Hippocampal formation (tissue), 2 donors: ENCODE data around the gene EEF2K.
A peak's percentile ranks its signal among the peaks of the same experiment; 100 is the strongest.
"Not testable (repeated sequence)": the region's sequence is repeated elsewhere in the genome, so short reads cannot be mapped to it uniquely, and the experiment has no call there.

Experiments
- DNase-seq, 2 donors: peaks; one replicate each; lab custom pipeline; 2025; lab: John Stamatoyannopoulos, UW

Gene EEF2K

DNA sequence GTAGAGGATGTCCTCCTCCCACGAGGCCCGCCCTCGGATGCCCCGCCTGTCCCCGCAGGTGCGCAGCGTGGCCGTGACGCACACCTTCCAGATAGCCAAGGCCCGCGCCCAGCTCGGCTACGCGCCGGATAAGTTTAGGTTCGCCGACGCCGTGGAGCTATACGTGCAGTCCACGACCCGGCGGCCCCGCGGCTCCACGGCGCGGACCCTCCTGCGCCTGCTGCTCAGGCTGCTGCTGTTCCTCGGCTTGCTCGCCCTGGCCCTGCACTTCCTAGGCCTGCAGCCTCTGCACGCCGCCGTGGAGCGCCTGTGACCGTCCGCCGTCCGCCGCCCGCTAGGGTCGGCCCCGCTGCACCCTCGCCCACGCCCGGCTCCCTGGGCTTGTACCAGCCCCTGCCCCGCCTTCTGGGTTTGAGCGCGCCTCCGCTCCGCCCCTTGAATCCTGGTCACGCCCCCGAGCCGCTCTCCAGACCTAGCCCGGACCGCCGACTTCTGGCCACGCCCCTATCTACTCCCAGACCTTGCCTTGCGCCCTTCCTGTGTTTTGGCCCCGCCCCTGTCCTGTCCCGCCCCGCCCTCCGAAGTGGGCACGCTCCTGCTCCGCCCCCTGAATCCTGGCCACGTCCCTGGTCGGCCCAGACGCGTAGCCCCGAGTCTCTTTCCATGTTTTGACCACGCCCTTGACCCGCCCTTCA, 15.8 kb upstream of the EEF2K start:
- peak in 1 of 2 donors; percentile 100 for DNase-seq

DNA sequence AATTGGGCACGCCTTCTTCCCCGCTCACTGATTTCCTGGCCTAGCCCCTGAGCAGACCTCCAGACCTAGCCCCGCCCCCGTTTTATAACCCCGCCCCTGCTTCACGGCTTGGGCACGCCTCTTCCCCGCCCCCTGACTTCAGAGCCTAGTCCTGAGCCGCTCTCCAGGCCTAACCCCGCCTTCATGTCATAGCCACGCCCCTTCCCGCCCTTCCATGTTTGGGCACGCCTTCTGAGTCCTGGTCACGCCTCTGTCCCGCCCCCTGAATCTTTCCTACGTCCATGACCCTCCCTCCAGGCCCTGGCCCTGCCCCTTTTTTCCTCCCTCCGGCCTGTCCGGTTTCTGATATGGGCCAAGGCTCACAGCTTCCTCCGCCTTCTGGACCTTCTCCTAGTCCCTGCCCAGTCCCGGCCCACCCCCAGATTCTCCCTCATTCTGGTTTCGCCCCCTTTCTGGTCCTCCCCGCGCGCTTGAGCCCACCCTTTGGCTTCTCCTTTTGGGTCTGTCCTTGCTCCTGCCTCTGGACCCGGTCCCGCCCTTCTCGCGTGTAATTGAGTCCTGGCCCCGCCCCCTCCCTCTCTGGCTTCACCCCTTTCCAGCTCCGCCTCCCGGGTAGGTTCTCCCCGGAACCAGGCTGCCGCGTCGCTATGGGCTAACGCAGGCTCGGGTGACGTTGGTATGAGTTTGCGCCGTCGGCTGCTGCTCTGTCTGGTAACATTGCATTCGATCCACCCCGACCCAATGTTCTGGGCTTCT, 15.1 kb upstream of the EEF2K start:
- peak; percentile 100 for DNase-seq

DNA sequence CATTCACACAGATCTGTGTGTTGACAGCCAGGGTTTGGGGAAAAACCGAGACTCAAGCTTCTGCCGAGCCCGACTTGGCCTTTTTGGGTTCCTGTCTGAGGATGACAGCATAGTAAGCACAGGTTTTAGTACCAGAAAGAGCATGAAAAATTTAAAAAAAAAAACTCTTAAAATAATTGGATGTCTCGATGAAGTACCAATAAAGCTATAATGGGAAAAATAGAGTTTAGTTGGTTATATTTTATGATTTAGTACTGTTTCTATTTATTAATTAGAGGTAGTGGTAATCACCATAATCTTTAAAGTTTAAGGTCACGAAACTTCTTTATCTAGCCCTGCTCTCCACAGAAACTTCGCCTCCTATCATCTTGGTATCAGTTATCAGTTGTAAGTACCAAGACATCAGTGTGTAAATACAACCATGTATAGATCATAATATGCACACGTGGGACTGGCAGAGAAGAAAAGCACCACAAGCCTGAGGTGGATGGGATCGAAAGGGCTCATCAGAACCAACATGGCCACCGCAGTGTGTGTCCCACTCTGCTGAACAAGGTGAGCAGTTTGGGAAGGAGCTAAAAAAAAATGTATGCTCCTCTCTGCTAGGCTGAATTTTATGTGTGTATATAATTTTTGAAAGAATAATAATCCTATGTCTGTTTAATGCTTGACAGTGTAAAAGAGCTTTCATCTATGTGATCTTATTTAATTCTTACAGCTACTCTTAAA, 14.4 kb upstream of the EEF2K start:
- peak; percentile 14 to 63 for DNase-seq

DNA sequence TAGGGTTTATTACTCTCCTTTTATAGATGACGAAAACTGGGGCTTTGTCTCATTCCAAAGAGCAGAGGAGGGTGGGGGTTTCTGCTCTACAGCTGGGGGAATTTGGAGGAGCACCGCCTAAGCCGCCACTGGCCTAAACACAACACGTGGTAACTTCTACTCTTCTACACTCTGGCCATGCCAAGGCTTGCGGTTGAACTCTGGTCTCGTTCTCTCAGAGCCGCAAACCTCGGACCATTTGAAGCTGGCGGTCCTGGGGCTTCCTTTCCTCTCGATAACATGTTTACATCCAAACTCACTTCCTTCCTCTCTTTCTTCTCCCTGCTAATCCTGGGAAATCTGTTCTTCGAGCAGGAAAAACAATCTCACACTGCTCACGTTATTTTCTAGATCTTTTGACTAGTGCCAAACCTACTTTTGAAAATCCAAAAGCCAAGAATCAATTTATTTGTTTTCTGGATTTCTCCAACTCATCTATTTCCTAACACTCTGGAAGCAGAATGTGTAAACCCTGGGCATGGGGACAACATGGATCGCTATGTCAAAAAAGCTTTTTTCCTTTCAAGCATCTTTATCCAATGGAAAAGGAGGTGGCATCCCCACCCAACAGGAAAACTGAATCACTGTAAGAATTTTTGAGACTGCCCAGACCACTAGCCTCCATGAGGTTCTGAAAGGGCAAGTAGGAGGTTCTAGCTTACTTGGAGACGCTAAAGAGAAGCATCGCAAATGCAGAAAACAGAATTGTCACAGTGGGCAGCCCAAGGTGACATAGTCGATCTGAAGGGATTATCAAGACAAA, 13.6 kb upstream of the EEF2K start:
- peak; percentile 30 to 42 for DNase-seq

DNA sequence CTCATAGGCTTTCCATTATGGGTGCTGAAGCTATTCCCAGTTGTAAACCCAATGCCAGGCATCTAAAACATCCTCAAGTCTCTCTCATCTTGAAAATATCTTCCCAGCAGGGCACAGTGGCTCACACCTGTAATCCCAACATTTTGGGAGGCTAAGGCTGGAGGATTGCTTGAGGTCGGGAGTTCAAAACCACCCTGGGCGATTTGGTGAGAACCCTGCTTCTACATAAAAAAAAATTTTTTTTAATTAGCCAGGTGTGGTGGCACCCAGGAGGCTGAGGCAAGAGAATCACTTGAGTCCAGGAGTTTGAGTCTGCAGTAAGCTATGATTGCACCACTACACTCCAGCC, 13.0 kb upstream of the EEF2K start:
- DNase-seq: no peak

DNA sequence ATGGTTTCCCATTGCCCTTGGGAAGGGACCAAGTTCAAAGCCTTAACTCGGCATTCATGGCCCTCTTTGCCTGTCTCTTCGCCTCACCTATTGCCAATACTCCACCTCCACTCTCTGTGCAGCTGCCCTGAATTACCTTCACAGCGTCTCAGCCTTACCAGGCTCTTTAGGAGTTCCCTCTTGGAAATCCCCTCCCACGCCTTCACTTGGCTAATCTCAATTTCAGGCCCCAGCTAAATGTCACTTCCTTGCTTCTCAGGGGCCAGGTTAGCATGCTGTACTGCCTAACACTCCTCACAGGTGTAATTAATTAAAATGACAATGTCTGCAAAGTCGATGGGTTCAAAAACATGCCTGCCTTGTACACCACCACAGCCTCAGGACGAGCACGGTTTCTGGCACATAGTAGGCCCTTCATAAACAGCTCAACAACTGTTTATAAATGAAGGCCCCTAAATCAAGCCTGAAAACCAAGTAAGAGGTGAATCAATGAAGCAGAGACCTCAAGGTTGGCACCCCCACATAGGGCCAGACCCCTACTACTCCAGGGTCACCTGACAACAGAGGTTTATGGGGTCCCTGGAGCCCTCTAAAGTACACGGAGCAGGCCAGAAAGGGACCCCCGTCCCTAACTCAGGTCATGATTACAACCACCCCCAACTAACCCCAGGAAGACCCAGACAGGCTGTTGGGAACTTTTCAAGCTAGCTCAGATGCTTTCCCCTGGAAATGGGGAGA, 11.2 kb upstream of the EEF2K start:
- DNase-seq: no peak

DNA sequence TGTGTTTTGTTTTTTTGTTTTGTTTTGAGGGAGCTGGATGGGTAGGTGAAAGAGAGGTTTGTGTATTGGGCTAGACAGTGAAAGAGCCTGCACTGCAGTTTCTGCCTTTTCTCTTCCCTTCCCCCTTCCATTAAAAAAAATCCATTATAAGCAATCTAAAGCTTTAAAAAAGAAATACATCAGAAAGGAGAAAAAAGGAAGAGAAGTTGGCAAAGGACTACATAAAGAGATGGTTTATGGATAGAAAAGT, 10.7 kb upstream of the EEF2K start:
- no peak for DNase-seq

DNA sequence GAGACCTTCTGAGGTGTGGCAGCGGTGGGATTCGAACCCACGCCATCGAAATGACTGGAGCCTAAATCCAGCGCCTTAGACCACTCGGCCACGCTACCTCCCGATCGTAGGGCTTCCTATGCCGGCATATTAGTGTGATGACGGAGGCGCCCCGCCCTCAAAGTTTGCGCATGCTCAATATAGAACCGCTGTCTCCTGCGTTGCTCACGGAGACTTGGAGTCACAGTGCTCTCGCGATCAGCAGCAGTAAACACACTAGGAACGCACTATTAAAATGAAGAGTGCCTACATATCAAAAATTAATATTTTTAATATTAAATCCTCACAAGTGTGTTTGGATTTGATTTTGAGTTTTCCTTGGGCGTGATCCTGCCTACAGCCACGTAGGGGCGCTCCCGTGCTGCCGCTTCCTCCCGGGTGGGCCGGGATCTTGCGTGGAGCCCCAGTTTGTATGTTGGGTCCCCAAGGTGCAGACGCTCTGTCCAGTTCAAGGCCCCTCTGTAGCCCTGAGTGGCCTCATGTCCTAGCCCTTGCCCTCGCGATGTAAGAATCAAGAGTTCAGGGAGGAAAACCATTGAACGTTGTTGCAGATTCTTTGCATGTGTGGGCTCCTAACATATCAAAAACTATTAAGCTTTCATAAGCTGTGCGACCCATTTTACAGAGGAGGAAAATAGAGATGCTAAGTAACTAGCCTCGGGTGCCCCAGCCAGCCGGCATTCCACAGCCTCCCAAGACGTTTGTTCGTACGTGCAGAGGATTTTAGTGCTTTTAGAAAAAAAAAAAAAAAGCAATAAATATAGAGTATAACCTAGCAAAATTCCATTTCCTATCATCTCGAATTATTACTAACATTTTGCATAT, 10.2 kb upstream of the EEF2K start:
- DNase-seq: peak; percentile 86 to 87

DNA sequence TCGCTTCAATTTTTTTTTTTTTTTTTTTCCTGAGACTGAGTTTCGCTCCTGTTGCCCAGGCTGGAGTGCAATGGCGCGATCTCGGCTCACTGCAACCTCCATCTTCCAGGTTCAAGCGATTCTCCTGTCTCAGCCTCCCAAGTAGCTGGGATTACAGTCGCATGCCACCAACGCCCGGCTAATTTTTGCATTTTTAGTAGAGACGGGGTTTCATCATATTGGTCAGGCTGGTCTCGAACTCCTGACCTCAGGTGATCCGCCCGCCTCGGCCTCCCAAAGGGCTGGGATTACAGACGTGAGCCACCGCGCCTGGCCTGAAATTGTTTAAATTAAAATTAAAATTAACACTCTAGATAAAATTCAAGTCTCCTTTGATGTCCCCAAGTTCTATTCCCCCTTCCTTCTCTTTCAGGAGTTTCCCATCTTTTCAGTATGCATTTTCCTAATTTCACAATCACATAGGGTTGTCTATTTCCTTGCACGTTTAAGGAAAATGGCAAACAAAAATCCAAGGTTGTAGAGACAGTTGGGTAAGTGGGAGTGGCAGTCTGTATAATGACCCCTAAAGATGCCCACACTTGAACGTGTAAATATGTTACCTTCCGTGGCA, 9.4 kb upstream of the EEF2K start:
- not testable (repeated sequence) for DNase-seq

DNA sequence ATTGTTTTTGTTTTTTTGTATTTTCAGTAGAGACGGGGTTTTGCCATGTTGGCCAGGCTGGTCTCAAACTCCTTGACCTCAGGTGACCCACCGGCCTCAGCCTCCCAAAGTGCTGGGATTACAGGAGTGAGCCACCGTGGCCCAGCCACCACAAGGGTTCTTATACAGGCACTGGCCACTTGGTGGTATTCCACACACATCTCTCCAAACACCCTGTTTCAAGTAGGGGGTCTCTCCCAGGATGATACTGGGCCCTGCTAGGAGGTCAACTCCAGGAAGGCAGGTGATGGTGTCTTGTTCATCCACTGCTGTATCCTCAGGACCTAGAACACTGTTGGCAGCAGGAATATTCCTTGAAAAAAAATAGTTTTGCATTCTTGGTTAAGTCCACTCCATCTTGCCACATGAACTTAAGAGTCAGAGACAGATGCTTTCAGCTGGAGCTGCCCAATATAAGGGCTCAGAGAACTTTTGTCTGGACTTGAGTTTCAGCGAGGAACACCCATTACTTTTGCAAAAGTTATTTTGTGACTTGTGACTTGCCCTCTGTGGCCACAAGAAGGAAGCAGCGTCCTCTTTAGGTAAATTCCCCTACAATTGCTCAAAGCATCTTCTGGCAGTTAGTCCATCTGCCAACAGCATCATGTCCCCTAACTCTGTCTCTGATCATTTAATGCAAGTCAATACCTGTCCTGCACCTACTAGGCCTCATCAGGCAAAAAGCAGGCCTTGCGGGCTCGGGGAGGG, 7.4 kb upstream of the EEF2K start:
- no peak for DNase-seq

DNA sequence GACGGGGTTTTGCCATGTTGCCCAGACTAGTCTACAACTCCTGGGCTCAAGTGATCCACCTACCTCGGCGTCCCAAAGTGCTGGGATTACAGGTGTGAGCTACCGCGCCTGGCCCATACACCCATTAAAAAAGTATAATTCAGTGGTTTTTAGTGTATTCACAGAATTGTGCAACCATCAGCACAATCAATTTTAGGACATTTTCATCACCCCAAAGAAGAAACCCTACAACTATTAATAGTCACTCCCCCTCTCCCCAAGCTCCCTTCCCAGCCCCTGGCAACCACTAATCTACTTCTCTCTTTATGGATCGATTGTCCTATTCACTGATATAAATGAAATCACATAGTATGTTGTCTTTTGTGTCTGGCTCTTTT, 3.8 kb upstream of the EEF2K start:
- no peak for DNase-seq

DNA sequence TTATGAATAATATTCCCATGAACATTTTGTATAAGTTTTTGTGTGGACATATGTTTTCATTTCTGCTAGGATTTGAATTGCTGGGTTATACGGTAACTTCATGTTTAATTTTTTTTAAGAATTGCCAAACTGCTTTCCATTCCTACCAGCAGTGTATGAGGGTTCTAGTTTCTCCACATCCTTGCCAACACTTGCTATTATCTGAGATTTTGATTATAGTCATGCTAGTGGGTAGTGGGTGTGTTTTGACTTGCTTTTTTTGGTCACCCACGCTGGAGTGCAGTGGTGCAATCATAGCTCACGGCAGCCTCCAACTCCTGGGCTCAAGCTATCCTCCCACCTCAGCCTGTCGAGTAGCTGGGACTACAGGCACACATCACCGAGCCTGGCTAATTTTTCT, 3.0 kb upstream of the EEF2K start:
- no peak for DNase-seq

DNA sequence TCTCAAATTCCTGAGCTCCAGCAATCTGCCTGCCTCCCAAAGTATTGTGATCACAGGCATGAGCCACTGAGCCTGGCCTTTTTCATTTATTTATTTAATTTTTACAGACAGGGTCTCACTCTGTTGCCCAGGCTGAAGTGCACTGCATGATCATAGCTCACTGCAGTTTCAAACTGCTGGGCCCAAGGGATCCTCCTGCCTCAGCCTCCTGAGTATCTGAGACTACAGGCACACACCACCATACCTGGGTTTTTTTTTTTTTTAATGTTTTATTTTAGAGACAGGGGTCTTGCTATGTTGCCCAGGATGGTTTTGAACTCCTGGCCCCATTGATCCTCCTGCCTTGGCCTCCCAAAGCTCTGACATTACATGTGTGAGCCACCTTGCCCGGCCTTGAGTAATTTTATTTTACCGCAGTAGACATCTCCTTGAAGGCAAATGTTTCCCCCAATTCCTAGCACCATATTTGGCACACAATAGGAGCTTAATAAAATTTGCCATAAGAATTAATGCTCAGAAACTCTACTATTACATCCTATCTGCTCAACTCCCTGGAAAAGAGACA, 1.9 kb upstream of the EEF2K start:
- DNase-seq: no peak

DNA sequence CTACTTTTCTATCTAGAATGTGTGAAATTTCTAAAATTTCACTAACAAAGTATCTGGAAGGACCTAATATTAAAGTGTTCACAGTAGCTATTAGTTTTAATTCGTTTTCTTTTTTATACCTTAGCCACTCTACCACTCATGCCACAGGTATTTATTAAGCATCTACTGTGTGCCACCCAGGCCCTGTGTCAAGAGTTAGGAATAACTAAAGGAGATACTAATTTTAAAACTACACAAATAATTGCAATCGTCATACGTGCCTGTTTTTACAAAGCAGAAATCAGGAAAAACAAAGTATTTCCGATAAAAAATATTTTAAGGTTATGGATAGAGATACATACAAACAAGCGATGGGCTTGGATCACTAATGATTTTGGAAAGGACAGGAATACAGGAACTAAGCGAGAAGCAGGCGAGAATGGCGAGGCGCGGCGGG, 483 bp upstream of the EEF2K start:
- no peak for DNase-seq

DNA sequence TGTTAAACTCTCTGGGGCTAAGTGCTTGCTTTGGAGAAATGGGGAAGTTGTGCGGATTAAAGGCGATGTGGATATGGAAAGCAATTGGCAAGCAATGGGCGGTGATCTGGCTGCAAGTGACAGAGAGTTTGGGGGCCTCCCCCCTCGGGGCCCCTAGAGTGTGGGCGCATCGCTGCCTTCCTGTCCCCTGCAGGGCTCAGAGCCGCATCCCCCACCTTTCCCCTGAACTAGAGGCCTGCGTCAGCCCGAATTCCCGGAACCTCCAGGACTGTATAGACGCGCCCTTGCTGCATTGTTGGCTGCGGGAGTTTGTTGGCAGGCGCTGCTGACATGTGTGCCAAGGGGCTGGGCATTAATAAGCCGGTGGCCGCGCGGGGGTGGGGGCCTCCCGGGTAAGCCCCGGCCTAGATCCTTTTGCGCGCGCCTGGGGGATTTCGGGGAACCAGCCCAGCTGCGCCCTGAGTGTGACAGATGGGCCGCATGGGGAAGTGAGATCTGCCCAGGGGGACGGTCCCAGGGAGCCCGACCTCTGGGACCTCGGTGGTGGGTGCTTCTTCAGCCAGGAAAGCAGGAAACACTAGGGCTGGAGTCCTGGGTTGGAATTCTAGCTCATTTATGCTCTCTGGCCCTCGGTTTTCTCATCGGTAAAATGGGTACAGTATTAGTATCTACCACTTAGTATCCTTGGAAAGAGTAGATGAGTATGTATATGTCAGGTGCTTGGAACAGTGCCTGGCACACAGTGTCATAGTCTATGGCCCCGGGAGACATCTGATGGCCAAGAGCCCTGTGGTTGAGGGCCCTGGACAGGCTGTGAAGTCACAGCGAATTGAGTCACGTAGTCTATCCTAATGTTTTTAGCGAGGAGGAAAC, 1.0 kb downstream of the EEF2K start:
- DNase-seq: peak in 1 of 2 donors; percentile 60

DNA sequence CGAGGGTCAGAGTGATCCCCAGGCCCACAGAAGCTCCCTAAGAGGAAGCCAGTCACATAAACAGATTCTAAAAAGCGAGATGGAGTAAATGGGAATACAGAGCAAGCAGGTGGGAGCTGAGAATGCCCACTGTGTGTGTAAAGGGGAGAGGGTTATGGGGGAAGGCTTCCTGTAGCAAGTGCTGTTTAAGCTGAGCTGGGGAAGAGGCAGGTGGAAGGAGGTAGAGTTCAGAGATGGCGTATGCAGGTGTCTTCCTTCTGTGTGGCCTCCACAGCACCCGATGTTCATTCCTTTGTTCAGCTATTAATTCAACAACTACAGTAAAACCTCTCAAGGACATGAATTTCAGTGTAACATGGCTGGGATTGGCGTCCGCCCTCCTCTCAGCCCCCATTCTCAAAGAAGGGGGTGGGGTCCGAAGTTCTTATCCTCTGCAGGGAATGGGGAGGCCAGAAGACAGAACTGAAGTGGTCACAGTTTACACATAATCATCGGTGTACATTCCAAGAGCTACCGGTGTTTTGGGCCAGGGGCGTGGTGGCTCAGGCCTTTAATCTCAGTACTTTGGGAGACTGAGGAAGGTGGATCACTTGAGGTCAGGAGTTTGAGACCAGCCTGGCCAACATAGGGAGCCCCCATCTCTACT, 1.8 kb downstream of the EEF2K start:
- no peak for DNase-seq

DNA sequence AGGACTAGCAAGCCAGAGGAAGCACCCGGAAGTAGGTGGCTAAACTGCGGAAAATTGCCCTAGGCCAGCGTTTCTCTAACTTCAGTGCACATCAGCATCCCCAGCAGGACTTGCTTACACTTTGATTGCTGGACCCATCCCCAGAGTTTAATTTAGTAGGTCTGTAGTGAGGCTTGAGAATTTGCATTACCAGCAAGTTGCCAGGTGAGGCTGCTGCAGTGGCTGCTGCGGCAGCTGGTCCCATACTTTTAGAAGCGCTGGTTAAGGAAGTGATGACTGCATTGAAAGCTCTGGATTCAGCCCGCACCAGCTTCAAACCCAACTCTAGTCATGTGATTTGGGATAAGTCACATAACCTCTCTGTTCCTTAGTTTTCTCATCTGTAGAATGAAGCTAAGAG, 4.2 kb downstream of the EEF2K start:
- DNase-seq: no peak

DNA sequence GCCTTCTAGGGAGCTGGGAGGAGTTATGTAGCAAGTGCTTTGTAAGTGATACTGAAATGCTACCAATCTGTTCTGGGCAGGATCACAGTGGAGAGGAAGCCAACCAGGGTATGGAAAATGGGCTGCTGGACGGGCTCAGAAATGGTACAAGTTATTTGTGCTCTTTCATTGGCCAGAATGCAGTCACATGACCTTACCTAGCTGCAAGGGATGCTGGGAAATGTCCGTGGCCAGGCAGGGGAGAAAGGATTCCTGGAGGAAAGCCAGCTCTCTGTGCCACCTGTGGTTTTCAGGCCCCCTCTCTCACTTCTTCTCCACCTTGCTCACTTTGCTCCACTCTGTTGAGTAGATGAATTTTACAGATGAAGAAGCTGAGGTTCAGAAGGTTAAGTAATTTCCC, 4.8 kb downstream of the EEF2K start:
- no peak for DNase-seq
